Neural progenitor cell (in vitro differentiated cells): Measurements from ENCODE around the gene SFXN5. TPM values are rescaled to one million over a fixed set of nuclear protein-coding genes. Genes with fewer than 3 reads are reported as not detected.

Experiments used
- DNase-seq: peaks from one replicate; pipeline ENCODE4 v3.0.0-alpha.2; 2016; ENCODE audit warnings: low spot score
- H2AFZ ChIP-seq: fragments of 200-600 bp; sonication (generic); replicated peaks from 2 replicates; pipeline ENCODE4 v1.6.1; 2016; ENCODE audit warnings: antibody characterized with exemption
- H3F3A ChIP-seq: fragments of 200-600 bp; sonication (generic); 2 replicates; pipeline ENCODE4 v1.6.1; 2016; ENCODE audit warnings: antibody characterized with exemption, low read depth
- H3K27ac ChIP-seq: fragments of 200-600 bp; sonication (generic); 2 replicates; pipeline ENCODE4 v1.5.1; 2016; ENCODE audit warnings: mild to moderate bottlenecking
- H3K27me3 ChIP-seq: fragments of 200-600 bp; sonication (generic); 2 replicates; pipeline ENCODE4 v1.6.1; 2016; ENCODE audit warnings: mild to moderate bottlenecking, moderate library complexity
- H3K36me3 ChIP-seq: fragments of 200-600 bp; sonication (generic); 2 replicates; pipeline ENCODE4 v1.5.1; 2016
- H3K4me1 ChIP-seq: fragments of 200-600 bp; sonication (generic); 2 replicates; pipeline ENCODE4 v1.6.1; 2016; ENCODE audit warnings: mixed run types
- H3K4me2 ChIP-seq: fragments of 200-600 bp; sonication (generic); 2 replicates; pipeline ENCODE4 v1.6.1; 2016
- H3K4me3 ChIP-seq: fragments of 200-600 bp; sonication (generic); 2 replicates; pipeline ENCODE4 v1.5.1; 2016
- H3K79me2 ChIP-seq: fragments of 200-600 bp; sonication (generic); 2 replicates; pipeline ENCODE4 v1.6.1; 2016; ENCODE audit warnings: low read depth
- H3K9ac ChIP-seq: fragments of 200-600 bp; sonication (generic); 2 replicates; pipeline ENCODE4 v1.6.1; 2016
- H3K9me3 ChIP-seq: fragments of 200-600 bp; sonication (generic); 2 replicates; pipeline ENCODE4 v1.5.1; 2016; ENCODE audit warnings: low read depth
- H4K20me1 ChIP-seq: fragments of 200-600 bp; sonication (generic); 2 replicates; pipeline ENCODE4 v1.6.1; 2016; ENCODE audit warnings: low read depth
- H3K27ac Mint-ChIP-seq: 3 replicates; pipeline ENCODE4 v1.8.0; 2021; ENCODE audit warnings: mixed read lengths
- H3K27me3 Mint-ChIP-seq: 2 replicates; pipeline ENCODE4 v1.8.0; 2022; ENCODE audit warnings: low read depth, mild to moderate bottlenecking, inconsistent platforms, moderate library complexity, mixed read lengths; ENCODE audit not compliant: insufficient read depth
- H3K36me3 Mint-ChIP-seq: 3 replicates; pipeline ENCODE4 v1.8.0; 2021; ENCODE audit warnings: mixed read lengths
- H3K4me1 Mint-ChIP-seq: 3 replicates; pipeline ENCODE4 v1.8.0; 2021; ENCODE audit warnings: mixed read lengths
- H3K4me3 Mint-ChIP-seq: 3 replicates; pipeline ENCODE4 v1.8.0; 2021; ENCODE audit warnings: mild to moderate bottlenecking, moderate library complexity, mixed read lengths
- H3K9me3 Mint-ChIP-seq: 3 replicates; pipeline ENCODE4 v1.8.0; 2020; ENCODE audit warnings: mixed read lengths
- CTCF ChIP-seq: fragments of 200-600 bp; sonication (generic); IDR thresholded peaks from 2 replicates; pipeline ENCODE4 v1.5.1; 2017; ENCODE audit warnings: antibody characterized with exemption, mild to moderate bottlenecking
- EZH2 ChIP-seq: fragments of 200-600 bp; sonication (generic); IDR thresholded peaks from 2 replicates; pipeline ENCODE4 v1.6.1; 2017; ENCODE audit warnings: antibody characterized with exemption, mild to moderate bottlenecking, moderate library complexity
- EZH2phosphoT487 ChIP-seq: fragments of 200-600 bp; sonication (generic); IDR thresholded peaks from 2 replicates; pipeline ENCODE4 v1.6.1; 2017; ENCODE audit warnings: antibody characterized with exemption
- total RNA-seq: library from RNA; depleted of rRNA; stranded (reverse); fragments of >200 nt; gene quantifications from 2 replicates; pipeline ENCODE4 v1.2.3, GENCODE V29; 2015; ENCODE audit warnings: low replicate concordance

The SFXN5 gene
- total RNA-seq, 1 donor from 2014 or later: 3.4 TPM

DNA sequence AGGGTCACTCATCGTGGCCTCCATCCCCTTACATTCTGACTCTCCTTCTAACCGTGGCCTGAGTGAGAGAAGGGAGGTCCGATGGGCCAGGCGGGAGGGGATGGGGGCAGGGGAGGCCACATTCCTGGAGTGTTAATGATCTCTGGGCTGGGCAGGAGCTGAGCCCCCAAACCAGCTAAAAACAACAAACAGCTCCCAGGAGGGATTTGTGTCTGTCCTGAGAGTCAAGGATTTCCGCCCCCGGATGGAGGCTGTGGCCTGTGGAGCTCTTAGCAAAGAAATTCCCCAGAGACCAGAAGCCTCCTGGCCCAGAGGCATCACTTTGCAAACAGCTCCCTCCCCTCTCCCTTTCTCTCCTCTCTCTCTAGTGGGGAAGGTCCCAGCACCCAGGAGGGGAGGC lies 130.7 kb downstream of the SFXN5 start:
- Histone ChIP-seq H3K79me2 (no peaks in the 10 kb centered on the region), H4K20me1 (no peaks in the 10 kb centered on the region), H3K4me1 (peaks cover 13% of the 10 kb centered on the region), H2AFZ (no peak overlapping the region), H3K36me3 (no peaks in the 10 kb centered on the region), H3K4me3 (no peak overlapping the region), H3K4me2 (peak overlapping the region; percentile 0), H3F3A (no peaks in the 10 kb centered on the region), H3K27me3 (peaks cover 9% of the 10 kb centered on the region), H3K9ac (no peak overlapping the region), H3K27ac (no peak overlapping the region), H3K9me3 (no peaks in the 10 kb centered on the region)
- Mint-ChIP-seq H3K27me3 (peaks cover 11% of the 10 kb centered on the region), H3K4me3 (no peak overlapping the region), H3K4me1 (peaks cover 11% of the 10 kb centered on the region), H3K27ac (no peak overlapping the region), H3K9me3 (no peaks in the 10 kb centered on the region), H3K36me3 (no peaks in the 10 kb centered on the region)
- peak; percentile 32 for DNase-seq
- TF ChIP-seq CTCF: no peak
- TF ChIP-seq EZH2: no peak
- no peak for TF ChIP-seq EZH2phosphoT487

- no peak overlapping the region for H2AFZ ChIP-seq
- Mint-ChIP-seq H3K4me3 (no peak overlapping the region), H3K36me3 (no peaks in the 10 kb centered on the region), H3K27me3 (peaks cover 11% of the 10 kb centered on the region), H3K9me3 (no peaks in the 10 kb centered on the region), H3K27ac (peak overlapping the region; percentile 63), H3K4me1 (peaks cover 11% of the 10 kb centered on the region)
- no peak for DNase-seq
- TF ChIP-seq EZH2phosphoT487: no peak
- no peak for TF ChIP-seq CTCF
- TF ChIP-seq EZH2: no peak
- peaks cover 12% of the 10 kb centered on the region for H3K27me3 ChIP-seq
- no peak overlapping the region for H3K9ac ChIP-seq
- peaks cover 13% of the 10 kb centered on the region for H3K4me1 ChIP-seq
- H3K79me2 ChIP-seq: no peaks in the 10 kb centered on the region
- no peaks in the 10 kb centered on the region for H3K9me3 ChIP-seq
- no peaks in the 10 kb centered on the region for H3F3A ChIP-seq
- no peak overlapping the region for H3K4me3 ChIP-seq
- H3K4me2 ChIP-seq: no peak overlapping the region
- no peaks in the 10 kb centered on the region for H4K20me1 ChIP-seq
- no peaks in the 10 kb centered on the region for H3K36me3 ChIP-seq
- H3K27ac ChIP-seq: no peak overlapping the region
Measured at GRCh38 chr2:72940361-72940760, 131.2 kb downstream of the SFXN5 start.

GRCh38 chr2:72938455-72938854 lies 133.1 kb downstream of the SFXN5 start:
- no peak overlapping the region for H3K27ac Mint-ChIP-seq
- H3K79me2 ChIP-seq: no peaks in the 10 kb centered on the region

More at GRCh38 chr2:72938455-72938854, 133.1 kb downstream of the SFXN5 start:
- Histone ChIP-seq H3K27me3 (peaks cover 23% of the 10 kb centered on the region), H3F3A (no peaks in the 10 kb centered on the region), H3K9ac (no peak overlapping the region), H3K27ac (no peak overlapping the region), H3K9me3 (no peaks in the 10 kb centered on the region), H3K4me1 (peaks cover 13% of the 10 kb centered on the region), H4K20me1 (no peaks in the 10 kb centered on the region), H3K4me2 (no peak overlapping the region), H3K4me3 (no peak overlapping the region), H3K36me3 (no peaks in the 10 kb centered on the region), H2AFZ (no peak overlapping the region)
- Mint-ChIP-seq H3K4me3 (no peak overlapping the region), H3K4me1 (peaks cover 11% of the 10 kb centered on the region), H3K9me3 (no peaks in the 10 kb centered on the region), H3K27me3 (peaks cover 11% of the 10 kb centered on the region), H3K36me3 (no peaks in the 10 kb centered on the region)
- no peak for DNase-seq
- TF ChIP-seq EZH2 (no peak), CTCF (no peak), EZH2phosphoT487 (no peak)
